Thyroid gland (tissue), 4 donors: ENCODE data around the gene TTC31.
A peak's percentile ranks its signal among the peaks of the same experiment; 100 is the strongest.

Source experiments
- POLR2A ChIP-seq, 2 donors: fragments of 450-650 bp; IDR thresholded peaks; one replicate each; pipeline ENCODE4 v1.6.1; 2017; ENCODE audit warnings: antibody characterized with exemption in 2 of 2, mild to moderate bottlenecking in 2 of 2, moderate library complexity in 1 of 2
- TF ChIP-seq, protein P1 (sequence below), 6 experiments: fragments of 200-600 bp in 3 of 6; fragments of 450-650 bp in 3 of 6; sonication (generic) in 3 of 6; IDR thresholded peaks; one replicate each; pipeline ENCODE4 v1.5.1; 2016 to 2019; ENCODE audit warnings: antibody characterized with exemption in 6 of 6, mild to moderate bottlenecking in 2 of 6, inconsistent platforms in 1 of 6, moderate library complexity in 1 of 6

DNA sequence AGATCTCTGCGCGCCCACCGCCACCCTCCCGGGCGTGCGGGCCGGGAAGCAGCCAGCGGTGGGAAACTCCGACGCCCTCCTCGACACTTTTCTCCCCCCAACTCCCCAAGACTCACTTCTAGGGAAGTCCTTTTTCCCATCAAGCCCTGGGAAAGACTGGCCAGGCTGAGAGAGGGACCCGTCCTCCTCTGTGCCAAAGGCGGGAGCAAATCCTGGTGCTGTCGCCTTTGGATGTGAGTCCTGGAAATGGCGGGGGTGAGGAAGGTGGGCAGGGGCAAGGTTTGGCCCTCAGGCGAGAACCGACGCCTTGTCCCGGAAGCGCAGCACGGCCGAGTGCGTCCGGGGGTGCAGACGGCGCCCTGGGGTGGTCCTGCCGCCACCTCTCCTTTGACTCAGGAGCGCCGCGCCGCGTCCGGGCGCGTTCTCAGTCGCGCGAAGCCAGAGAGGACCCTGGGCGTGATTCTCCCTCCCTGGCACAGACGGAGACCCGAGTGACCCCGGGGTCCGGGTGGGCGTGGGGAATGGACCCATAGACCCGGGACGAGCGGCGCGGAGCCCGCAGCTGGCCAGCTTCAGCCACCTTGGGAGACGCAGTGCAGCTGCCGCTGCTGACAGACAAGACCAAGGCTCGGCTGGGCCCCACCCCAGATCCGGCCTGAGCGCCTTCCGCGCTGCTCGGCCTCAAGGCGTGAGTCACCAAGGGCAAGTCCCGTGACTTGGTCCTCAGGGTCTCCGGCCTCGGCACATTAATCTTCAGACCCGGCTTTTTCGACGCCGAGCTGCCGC is 20.0 kb downstream of the TTC31 start:
- TF ChIP-seq, protein P1, sequence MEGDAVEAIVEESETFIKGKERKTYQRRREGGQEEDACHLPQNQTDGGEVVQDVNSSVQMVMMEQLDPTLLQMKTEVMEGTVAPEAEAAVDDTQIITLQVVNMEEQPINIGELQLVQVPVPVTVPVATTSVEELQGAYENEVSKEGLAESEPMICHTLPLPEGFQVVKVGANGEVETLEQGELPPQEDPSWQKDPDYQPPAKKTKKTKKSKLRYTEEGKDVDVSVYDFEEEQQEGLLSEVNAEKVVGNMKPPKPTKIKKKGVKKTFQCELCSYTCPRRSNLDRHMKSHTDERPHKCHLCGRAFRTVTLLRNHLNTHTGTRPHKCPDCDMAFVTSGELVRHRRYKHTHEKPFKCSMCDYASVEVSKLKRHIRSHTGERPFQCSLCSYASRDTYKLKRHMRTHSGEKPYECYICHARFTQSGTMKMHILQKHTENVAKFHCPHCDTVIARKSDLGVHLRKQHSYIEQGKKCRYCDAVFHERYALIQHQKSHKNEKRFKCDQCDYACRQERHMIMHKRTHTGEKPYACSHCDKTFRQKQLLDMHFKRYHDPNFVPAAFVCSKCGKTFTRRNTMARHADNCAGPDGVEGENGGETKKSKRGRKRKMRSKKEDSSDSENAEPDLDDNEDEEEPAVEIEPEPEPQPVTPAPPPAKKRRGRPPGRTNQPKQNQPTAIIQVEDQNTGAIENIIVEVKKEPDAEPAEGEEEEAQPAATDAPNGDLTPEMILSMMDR (IDR thresholded peaks at IDR 0.05) = no peak
- peak in 1 of 2 donors; percentile 39 for TF ChIP-seq POLR2A (IDR thresholded peaks at IDR 0.05)
